ENCODE results near the gene MELTF. TPM values are rescaled to one million over a fixed set of nuclear protein-coding genes. Genes with fewer than 3 reads are reported as not detected.

MELTF gene
- total and polyA plus RNA-seq, 11 donors: 4.9 to 72.6 (median 10.3) TPM

DNA sequence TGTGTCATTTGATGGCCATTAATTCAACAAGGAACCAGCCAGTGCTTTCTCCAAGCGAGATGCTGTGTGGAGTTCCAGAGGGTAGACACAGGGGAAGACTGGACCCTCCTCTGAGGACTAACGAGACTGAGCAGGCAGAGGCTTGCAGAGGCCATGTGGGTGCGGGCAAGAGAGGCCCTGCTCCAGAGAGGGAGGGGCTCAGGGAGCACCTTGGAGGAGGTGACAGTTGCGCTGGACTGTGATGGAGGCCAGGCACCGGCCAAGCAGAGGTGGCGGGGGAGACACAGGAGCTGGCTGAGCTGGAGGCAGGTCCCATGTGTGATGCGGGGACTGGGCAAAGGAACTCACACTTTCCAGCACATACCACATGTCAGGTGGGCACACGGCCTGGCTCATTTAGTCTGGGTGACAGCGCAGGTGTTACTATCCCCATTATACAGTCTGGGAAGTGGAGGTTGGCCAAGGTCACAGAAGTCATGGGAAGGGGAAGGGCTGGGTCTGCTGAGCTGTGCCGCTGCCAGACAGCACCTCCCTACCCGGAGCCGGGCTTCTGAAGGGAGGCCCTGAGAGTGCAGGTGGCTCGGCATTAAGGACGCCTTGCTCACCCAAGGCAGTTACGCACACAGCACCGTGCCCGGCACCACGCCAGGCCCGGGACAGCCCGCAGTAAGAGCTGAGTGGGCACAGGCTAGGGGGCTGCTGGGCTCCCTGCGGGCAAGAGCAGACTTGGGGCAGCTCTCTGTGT lies 3.7 kb downstream of the MELTF start:
- 77 to 90% (median 88%) methylated on average over 19 to 21 of the region's 21 CpGs for WGBS, 4 donors

DNA sequence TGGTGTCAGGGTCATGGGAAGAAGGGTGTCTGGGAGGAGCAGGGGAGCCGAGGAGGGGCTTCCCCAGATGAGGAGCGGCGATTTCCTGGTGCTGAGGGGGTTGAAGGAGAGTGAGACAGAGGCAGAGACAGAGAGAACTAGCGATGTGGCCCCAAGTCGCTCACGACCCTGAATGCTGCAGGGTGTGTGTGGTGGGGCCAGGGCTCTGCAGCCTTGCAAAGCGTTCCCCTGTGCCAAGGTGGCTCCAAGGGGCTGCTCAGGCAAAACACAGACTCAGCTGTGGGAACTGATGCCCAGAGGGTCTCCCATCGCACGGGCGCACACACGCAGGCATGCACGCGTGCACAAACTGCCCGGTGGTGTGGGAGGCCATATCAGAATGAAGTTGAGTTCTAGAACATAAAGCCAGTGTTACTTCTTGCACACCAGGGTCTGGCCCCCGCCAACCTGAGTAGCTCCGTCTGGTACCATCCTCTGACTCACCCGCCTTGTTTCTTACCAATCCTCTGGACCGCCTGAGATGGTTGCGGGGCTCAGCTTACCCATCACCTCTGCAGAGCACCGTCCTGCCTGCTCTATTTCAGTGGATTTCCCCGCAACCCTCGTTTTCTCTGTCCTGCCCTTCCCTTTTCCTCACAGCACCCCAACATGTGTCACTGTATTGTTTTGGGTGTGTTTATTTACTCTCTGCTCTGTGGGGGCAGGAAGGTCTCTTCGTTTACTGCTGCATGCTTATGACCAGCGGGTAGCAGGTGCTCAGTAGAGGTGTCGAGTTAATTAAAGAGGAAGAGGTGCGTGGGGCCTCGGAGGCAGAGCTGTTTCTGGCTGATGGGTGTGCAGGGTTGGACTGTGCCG lies 4.5 kb downstream of the MELTF start:
- H3K27ac ChIP-seq: no peak overlapping the region
- peaks cover 0 to 18% (median 0%) of the 10 kb centered on the region in 9 donors for H3K27me3 ChIP-seq
- no peaks in the 10 kb centered on the region for H3K9me3 ChIP-seq
- H3K4me1 ChIP-seq: peaks cover 0 to 31% (median 14%) of the 10 kb centered on the region in 12 donors
- TF ChIP-seq CTCF (IDR thresholded peaks at IDR 0.05) (no peak), POLR2A (IDR thresholded peaks at IDR 0.05) (no peak)
- no peak overlapping the region for H3K4me3 ChIP-seq
- 90 to 94% (median 91%) methylated on average over 27 to 28 of the region's 28 CpGs for WGBS, 4 donors
- DNase-seq (peak in 1 of 5 donors; percentile 52), ATAC-seq (no peak)
- intact Hi-C loops (cut with DNase I): no loop called here
- no peaks in the 10 kb centered on the region for H3K36me3 ChIP-seq

More for the DNA sequence above, 3.7 kb downstream of the MELTF start:
- DNase-seq (peak in 1 of 5 donors; percentile 58), ATAC-seq (no peak)
- no peak for TF ChIP-seq POLR2A (IDR thresholded peaks at IDR 0.05)
- TF ChIP-seq CTCF (IDR thresholded peaks at IDR 0.05): no peak
- H3K9me3 ChIP-seq: no peaks in the 10 kb centered on the region
- no peak overlapping the region for H3K27ac ChIP-seq
- intact Hi-C loops (cut with DNase I): no loop called here
- H3K36me3 ChIP-seq: no peaks in the 10 kb centered on the region
- H3K27me3 ChIP-seq: peaks cover 0 to 18% (median 0%) of the 10 kb centered on the region in 9 donors
- peaks cover 0 to 38% (median 17%) of the 10 kb centered on the region in 12 donors for H3K4me1 ChIP-seq
- no peak overlapping the region for H3K4me3 ChIP-seq

DNA sequence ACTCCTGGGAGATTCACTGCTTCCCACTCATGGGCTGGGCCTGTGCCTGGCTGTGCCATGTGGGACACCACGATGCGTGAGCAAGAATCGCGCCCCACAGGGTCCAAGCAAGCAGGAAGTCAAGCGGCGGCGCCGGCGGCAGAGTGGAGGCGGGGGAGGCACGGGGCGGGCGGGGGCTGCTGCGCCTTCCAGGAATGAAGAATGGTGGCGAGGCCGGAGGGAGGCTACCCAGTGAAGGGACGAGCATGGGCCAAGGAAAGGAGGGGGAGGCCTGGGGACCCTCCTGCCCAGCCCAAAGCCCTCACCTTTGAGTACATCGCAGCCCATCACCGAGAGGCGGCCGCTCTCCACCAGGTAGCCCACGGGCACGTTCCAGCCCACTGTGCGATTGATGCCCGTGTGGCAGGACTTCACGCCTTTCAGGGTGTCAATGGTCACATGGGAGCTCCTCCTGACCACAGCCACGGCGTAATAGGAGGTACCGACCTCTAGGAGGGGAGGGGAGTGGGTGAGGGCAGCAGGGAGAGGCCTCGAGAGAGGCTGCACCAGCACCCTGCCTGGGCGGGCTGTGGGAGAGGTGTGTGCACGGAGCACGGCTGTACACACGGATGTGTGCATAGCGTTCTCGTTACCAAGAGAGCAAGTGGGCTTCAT lies 5.5 kb downstream of the MELTF start:
- ATAC-seq (no peak), DNase-seq (peak in 1 of 5 donors; percentile 67)
- 72 to 86% (median 78%) methylated on average over 35 to 36 of the region's 36 CpGs for WGBS, 4 donors
- intact Hi-C loops (cut with DNase I): no loop called here
- no peaks in the 10 kb centered on the region for H3K9me3 ChIP-seq
- no peak overlapping the region for H3K27ac ChIP-seq
- no peak for TF ChIP-seq CTCF (IDR thresholded peaks at IDR 0.05)
- no peak for TF ChIP-seq POLR2A (IDR thresholded peaks at IDR 0.05)
- H3K4me1 ChIP-seq: peaks cover 0 to 22% (median 7%) of the 10 kb centered on the region in 12 donors
- no peaks in the 10 kb centered on the region for H3K36me3 ChIP-seq
- peak overlapping the region in 1 of 12 donors; percentile 2 for H3K4me3 ChIP-seq
- H3K27me3 ChIP-seq: peaks cover 0 to 10% (median 0%) of the 10 kb centered on the region in 9 donors

All from heart left ventricle (tissue), 16 donors.